Measurements from ENCODE around the gene ENDOV.
A peak's percentile ranks its signal among the peaks of the same experiment; 100 is the strongest.

Gene ENDOV

DNA sequence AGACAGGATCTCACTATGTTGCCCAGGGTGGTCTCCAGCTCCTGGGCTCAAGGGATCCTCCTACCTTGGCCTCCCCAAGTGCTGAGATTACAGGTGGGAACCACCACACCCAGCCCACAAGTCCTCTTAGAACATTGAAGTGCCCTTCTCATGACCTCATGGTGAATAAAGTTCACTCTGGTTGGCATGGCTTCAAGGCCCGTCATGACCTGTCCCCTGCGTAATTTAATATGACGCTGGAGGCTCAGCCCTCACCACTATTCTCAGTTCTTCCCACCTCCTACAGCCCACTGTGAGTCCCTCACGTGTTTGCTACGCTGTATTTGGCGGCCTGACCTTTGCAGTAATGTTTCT, 1.9 kb downstream of the ENDOV start:
- no peak for DNase-seq

DNA sequence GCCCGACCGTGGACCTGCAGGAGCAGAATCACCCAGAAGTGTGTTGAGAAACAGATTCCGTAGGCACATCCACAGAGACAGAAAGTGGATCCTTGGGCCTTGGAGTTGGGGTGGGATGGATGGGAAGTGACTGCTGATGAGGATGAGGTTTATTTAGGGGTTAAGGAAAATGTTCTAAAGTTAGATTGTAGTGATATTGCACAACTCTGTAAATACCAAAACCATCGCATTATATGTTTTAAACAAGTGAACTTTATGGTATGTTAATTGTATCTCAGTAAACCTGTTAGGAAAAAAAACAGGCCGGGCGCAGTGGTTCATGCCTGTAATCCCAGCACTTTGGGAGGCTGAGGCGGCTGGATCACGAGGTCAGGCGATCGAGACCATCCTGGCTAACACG, 3.6 kb downstream of the ENDOV start:
- no peak for DNase-seq

- no peak for DNase-seq
These were observed 4.3 kb downstream of the ENDOV start for GRCh38 chr17:80419255-80419654.

GRCh38 chr17:80421381-80422090, 6.6 kb downstream of the ENDOV start:
- no peak for DNase-seq

DNA sequence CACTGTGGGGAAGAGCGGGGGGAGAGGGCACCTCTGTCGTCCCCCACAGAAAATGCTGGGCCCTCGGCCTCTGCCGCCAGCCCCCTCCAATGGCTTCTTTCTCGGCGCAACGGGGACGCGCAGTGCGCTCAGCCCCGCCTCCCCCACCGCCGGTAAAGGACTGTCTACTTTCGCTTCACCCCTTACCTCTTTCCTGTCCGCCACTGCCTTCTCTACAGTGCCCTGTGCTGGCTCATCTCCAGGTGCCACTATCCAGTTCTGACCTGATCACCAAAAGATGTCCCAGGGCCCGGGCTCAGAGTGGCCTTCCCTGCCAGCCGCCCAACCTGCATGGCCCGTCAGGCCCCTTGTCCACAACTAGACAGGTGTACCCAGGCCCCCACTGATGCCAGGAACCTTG, 7.3 kb downstream of the ENDOV start:
- no peak for DNase-seq

- no peak for DNase-seq
These were observed 8.0 kb downstream of the ENDOV start for GRCh38 chr17:80422981-80423380.

- DNase-seq = no peak
These were observed 8.7 kb downstream of the ENDOV start for GRCh38 chr17:80423536-80424225.

DNA sequence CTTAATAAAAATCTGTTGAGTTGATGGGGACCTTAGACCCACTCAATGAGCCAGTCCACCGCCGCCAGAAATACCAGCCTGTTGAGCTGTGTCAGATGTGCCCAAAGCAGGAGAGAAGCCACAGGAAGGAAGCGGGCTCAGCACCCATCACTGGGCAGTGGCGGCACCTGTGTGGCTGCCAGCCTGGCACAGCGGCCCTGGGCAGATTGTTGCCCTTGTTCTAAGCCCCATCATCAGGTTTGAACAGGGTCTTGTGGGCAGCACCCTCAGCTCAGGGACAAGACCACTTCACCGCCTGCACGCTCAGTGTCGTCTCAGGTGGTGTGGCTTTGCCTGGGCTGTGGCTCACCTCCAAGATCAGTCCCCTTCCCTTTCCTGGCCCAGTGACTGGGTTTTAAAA, 9.3 kb downstream of the ENDOV start:
- DNase-seq = no peak

- no peak for DNase-seq
These were observed 10.2 kb downstream of the ENDOV start for GRCh38 chr17:80424878-80425765.

- DNase-seq = no peak
These were observed 11.0 kb downstream of the ENDOV start for GRCh38 chr17:80425835-80426426.

DNA sequence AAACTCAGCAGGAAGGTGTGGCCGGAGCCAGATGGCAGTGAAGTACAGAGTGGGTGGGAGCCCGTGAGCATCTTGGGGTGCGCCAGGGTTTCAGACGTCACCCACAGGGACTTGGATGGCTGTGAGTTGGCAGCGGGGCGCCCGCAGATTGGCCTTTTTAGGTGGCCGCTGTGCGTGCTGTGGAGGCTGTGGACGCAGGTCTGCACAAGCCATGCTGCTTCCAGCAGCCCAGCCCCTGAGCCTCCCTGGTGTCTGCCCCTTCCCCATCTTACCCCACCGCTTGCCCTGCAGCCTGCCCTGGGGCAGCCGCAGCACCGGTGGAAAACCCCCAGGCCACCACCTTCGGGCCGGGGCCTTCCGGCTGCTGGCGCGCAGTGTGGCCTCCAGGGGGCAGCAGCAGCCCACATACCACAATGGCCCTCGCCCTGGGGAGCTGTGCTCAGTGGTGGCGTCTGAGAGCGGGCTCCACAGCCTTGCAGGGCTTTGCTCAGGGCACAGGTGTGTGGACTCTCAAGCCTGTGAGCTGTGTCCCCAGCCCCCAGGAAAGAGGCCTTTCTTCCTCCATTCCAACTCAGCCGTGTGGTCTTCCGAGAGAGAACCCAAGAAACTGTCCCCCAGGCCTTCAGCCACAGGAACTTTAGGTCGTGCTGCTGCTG, 11.8 kb downstream of the ENDOV start:
- DNase-seq = peak; percentile 59

- DNase-seq = no peak
These were observed 12.7 kb downstream of the ENDOV start for GRCh38 chr17:80427366-80428282.

DNA sequence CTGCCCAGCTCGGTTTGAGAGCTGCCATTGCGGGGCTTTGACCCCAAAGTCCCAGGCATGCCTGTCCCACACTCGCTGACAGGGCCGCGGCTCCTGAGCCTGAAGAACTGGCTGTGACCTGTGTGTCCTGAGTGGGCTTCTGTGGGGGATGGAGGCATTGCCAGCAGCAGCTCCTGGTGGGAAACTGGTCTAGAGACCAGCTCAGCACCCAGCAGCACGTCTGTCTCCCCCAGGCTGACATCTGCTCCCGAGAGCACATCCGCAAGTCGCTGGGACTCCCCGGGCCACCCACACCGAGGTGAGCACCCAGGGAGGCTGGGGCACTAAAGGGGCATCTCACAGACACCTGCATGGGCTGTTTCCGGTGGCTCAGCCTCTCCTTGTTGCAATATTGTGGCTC, 13.4 kb downstream of the ENDOV start:
- no peak for DNase-seq

DNA sequence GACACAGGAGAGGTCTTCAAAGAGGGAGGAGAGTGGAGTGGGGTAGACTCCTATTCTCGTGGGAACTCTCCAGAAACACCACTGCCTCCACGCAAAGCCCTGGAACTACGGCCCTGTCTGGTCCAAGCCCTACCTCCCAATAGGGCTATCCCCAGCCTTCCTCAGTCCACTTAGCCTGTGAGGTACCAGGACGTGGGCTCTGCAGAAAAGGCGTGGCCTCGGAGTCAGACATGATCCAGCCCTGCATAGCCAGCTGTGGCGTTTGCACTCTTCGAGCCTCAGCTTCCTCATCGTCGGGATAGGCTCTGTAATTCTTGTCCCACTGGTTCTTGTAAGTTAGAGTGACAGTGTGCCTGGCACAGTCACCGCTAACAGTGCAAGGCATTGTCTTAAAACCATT, 13.8 kb downstream of the ENDOV start:
- no peak for DNase-seq

DNA sequence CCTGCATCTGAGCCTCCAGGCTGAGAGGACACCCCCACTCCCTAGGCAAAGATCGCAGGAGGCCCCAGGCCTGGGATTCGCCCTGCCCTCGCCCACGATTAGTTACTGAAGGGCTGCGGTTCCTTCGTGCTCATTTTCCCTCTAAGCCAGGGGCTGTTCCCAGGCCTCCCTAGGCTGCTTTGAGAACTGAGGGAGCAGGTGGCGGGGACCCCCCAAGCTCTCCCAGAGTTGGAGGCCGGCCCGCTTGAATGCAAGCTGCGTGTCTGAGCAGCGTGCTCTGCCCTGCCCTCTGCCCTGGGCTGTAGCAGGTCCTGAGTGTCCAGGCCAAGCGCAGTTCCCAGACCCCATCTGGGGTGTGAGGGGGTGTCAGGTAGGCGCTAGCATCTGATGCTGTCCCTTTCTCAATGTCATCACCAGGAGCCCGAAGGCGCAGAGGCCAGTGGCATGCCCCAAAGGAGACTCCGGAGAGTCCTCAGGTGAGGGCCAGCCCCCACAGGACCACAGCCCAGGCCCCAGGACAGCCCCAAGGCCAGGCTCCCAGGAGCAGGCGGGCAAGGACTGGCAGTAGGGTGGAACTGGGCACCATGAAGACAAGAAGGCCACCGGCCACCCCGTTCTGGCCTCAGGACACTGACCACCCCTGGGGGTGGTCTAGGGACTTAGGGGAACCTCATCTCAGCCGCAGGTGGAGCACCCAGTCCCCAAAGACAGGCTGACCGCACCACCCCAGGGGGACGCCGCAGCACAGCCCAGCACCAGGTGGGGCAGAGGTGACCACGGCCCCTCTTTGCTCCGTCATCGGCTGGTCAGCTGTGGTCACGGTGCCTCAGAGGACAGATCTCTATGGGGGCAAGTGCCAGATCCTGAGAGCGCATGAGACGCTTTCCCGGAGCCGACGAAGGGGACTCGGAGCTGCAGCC, 14.6 kb downstream of the ENDOV start:
- no peak for DNase-seq

DNA sequence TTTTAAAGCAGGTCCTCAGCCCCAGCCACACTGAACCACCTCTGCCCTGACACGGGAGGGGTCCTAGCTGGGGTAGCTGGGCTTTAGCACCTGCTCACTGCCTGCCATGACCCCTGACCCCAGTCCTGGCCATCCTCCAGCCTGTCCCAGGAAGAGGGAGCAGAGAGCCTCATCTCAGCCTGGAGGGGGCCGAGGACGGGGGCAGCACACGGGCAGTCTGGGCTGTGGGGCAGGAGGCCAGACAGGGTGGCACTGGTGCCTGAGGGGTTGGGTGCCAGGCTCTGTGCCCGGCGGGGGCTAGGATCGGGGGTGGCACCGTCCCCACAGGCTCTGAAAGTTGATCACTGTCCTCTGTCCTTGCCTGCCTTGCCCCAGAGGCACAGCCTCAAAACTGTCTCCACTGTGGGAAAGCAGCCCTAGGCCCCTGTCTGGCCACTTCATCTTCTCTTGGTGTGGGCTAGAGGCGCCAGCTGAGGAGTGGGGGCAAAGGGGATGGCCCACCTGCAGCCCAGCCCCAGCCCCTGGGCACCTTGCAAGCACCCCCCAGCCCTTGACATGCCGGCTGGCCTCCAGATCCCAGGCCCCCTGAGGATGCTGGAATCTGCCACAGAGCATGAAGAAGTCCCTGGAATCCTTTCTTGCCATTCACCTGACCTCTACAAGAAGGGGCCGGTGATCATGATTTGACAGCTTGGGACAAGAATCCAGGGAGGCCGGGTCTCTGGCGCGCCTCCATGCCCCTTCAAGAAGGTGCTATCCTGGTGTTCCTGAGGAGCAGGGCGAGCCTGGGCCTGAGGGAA, 15.7 kb downstream of the ENDOV start:
- no peak for DNase-seq

DNA sequence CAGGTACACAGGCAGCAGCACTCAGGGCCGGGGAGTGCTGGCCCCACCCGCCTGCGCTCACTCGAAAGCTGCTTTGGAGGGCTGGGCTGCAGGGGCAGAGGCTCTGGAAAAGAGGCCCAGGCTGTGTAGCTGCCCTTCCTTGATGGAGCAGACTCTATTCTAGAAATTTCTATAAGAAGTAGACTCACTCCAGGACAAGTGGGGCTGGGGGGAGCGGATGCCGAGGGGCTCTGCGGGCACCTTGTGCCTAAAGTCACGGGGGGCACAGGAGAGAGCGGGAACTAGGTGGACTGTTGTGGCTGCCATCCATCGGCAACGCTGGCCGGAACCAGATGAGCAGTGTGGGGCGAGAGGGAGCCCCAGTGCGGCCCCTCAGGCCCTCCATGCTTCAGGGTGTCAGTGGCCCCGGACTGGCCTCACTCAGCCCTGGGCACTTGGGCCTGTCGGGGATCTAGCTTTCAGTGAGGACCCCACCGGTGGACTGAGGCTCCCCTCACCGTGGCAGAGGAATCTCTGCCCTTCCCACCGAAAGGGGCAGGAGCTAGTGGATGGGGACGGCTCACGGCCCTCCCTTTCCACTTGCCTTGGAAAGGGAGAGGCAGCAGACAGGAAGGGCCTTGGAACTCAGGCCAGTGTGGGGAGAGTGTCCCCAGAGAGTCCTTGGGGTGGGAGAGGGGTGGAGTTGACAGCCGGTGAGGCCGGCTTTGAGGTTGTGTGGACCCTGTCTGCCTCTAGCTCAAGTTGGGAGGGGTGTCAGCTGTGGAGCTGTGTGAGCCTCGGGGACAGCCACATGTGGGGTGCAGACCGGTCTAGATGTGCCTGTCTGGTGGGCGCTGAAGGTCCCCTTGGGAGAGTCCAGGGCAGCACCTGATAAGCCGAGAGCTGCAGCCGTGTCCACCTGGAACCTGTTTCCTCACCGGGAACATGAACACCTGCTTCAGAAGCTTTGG, 16.6 kb downstream of the ENDOV start:
- DNase-seq = no peak

GRCh38 chr17:80432350-80432955, 17.5 kb downstream of the ENDOV start:
- no peak for DNase-seq
